Activated CD4-positive, CD25-positive, alpha-beta regulatory T cell treated with anti-CD3 and anti-CD28 coated beads, Interleukin-2, amount 50 U/mL, for 16 hours (primary cell): ENCODE measurements around the gene COX5A.

Source experiments
- DNase-seq: peaks from one replicate; pipeline ENCODE4 v3.0.0-alpha.2; 2020; ENCODE audit warnings: low read depth, low spot score

COX5A gene

DNA sequence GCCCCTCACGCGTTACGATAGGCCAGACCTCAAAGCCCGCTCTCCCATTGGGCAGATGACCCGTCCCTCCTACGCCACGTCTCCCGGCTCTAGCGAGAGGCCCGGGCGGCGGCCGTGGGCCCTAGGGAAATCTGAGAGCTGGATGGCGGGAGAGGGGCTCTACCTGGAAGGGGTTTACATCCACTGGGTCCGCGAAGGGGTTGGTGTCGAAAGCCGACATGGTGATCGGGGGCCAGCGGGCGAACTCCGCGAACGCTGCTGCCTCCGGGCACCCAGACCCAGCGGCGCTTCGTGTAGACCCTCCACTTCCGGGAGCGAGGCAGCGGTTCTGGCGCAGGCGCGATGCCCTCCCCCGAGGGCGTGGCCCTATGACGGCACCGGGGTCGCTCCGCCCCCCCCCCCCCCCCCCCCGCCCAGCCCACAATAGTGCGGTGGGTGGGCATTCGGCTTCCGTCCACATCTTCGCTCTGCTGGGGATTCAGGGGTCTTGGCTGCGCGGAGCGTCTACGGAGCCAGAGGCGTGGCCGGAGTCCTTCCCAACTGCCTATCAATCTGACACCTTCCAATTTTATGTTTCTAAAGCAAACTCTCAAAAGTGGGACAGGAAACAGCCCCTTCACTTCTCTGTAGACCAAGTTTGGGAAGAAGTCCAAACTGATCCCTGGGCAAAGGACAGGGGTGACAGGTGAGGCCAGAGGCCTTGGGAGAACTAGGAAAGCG, 64.7 kb downstream of the COX5A start, which contains the start of gene SCAMP2:
TSS of gene SCAMP2 (minus strand) at position 330 of the 720 bp plus-strand sequence. CDS start at position 220, 110 bp downstream.
- peak; percentile 78 for DNase-seq

DNA sequence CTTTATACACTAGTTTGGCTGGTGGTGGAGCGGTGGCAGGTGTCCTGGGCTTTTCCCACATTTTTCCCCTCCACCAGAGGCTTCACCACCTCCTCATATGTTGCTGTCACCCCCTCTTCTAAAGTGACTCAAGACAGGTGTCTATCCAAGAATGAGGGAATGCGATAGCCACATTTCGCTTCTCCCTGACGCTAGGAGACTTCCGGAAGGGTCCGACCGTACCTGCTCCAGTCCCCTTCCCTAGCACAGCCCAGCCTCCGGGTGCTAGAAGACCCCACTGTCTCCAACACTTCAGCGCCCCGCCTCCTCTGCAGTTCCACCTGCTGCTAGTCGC, 65.2 kb downstream of the COX5A start:
- no peak for DNase-seq

DNA sequence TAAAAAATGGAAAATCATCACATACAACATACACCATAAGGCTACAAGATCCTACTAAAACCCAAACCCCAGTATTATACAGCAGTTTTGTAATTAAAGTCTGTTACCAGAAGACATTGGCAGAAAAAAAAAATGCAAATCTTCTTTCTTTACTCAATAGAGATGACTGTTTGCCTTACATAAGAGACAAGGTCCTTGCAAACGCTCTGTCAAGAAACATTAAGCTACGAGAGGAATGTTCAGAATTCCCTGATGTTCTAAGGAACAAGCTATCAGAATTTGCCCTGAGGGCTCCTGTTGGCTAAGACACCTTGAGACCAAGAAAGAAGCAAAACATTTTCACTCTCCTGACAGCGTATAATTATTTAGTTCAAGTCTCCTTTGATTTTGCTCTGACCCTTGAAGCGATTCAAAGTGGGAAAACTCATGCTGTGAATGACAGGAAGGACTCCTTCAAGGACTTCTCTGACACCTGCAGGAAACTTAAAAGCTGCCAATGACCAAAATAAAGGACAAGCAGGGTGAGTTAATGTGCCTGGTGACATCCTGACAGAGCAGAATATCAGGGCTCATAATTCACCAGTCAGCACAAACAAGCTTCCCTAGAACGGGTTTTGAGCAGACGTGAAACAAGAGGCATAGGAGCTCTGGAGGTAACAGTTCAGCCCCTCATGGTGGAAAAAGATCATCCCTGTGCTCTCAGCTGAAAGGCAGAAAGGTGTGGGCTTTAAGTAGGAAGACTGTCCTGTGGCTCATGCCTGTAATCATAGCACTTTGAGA, 67.2 kb downstream of the COX5A start:
- DNase-seq = no peak
